ENCODE data around the gene ZNF580.
A peak's percentile ranks its signal among the peaks of the same experiment; 100 is the strongest.

GRCh38 chr19:55646889-55647731, 6.3 kb downstream of the ZNF580 start:
- TF ChIP-seq HOXA7 (CRISPR knock-in tag; IDR thresholded peaks at IDR 0.05) (no peak), POLR2A (IDR thresholded peaks at IDR 0.05; ENCODE audit: insufficient read depth in 1 of 2, low read depth in 2 of 2, low read length in 2 of 2) (0 out of 4 replicates have a peak, but pooled peaks of 1 of the 2 experiments have one; percentile 14), JARID2 (CRISPR knock-in tag; IDR thresholded peaks at IDR 0.05; ENCODE audit: insufficient replicate concordance) (no peak), GATAD1 (CRISPR knock-in tag; IDR thresholded peaks at IDR 0.05) (no peak)
